Adrenal gland (tissue), 12 donors: ENCODE measurements around the gene KBTBD12. TPM values are rescaled to one million over a fixed set of nuclear protein-coding genes. Genes with fewer than 3 reads are reported as not detected.

ENCODE experiments used
- DNase-seq, 7 donors: peaks; one replicate each; pipeline ENCODE4 v3.0.0-alpha.2; 2019 to 2020
- H3K27ac ChIP-seq, 5 donors: fragments of 200-600 bp; sonication (generic) in 4 of 5; 1 replicate in 3 of 5; 2 replicates in 2 of 5; pipeline versions ENCODE4 v1.5.1 to v1.8.0; 2016 to 2020; ENCODE audit warnings: mild to moderate bottlenecking in 1 of 5
- H3K27me3 ChIP-seq: fragments of 200-600 bp; 2 replicates; pipeline ENCODE4 v1.8.0; 2021
- H3K36me3 ChIP-seq, 2 donors: fragments of 200-600 bp; replicated peaks in 1 of 2; 1 replicate in 1 of 2; 2 replicates in 1 of 2; pipeline versions ENCODE4 v1.5.1 to v1.8.0; 2018 to 2022
- H3K4me1 ChIP-seq, 2 donors: fragments of 200-600 bp; replicated peaks in 1 of 2; 1 replicate in 1 of 2; 2 replicates in 1 of 2; pipeline versions ENCODE4 v1.5.1 to v1.8.0; 2018 to 2021
- H3K4me3 ChIP-seq, 4 donors: fragments of 200-600 bp; sonication (generic) in 3 of 4; one replicate each; pipeline ENCODE4 v1.5.1; 2016 to 2018
- H3K9me3 ChIP-seq, 3 donors: fragments of 200-600 bp; sonication (generic) in 1 of 3; replicated peaks in 1 of 3; 1 replicate in 2 of 3; 2 replicates in 1 of 3; pipeline versions ENCODE4 v1.5.1 to v1.8.0; 2016 to 2021
- POLR2A ChIP-seq, 2 donors: fragments of 450-650 bp; IDR thresholded peaks; one replicate each; pipeline ENCODE4 v1.6.1; 2017; ENCODE audit warnings: antibody characterized with exemption in 2 of 2, mild to moderate bottlenecking in 2 of 2, moderate library complexity in 1 of 2
- WGBS, 4 donors: extraction: QIAGEN DNeasy Blood & Tissue Kit in 2 of 4; methylation state at CpG; one replicate each; pipeline versions ENCODE4 v1.1.5 to v1.1.7; 2013 to 2017; 5-methylcytosine and 5-hydroxymethylcytosine counted together
- intact Hi-C, 2 donors: fragments of 100-400 bp; cut with DNase I; formaldehyde crosslinking; loops; one replicate each; pipeline versions ENCODE4 v1.14.1 to v1.15.0; 2022 to 2023
- polyA plus RNA-seq, 3 donors: library from polyadenylated mRNA; stranded (reverse); fragments of 200-250 nt in 2 of 3; fragments of 350-450 nt in 1 of 3; fragmentation: Illumina TruSeq in 1 of 3; extraction: RNeasy Lipid Tissue Mini Kit (QIAGEN cat#74804) in 1 of 3; gene quantifications; one replicate each; pipeline ENCODE4 v1.2.3, GENCODE V29; 2013 to 2014
- total RNA-seq, 9 donors: library from RNA; depleted of rRNA in 4 of 9; stranded (reverse); fragments of >200 nt in 4 of 9; fragments of 120-200 nt in 1 of 9; fragmentation: NEBNext Ultra II Directional in 1 of 9; extraction: Animal tissue kit (Norgen Biotek cat#: 25700) in 1 of 9; gene quantifications; one replicate each; pipeline versions ENCODE4 v1.1.0 to v1.2.4, GENCODE V29; 2013 to 2023
- TF ChIP-seq, protein P1 (sequence below), 6 experiments: fragments of 450-650 bp in 4 of 6; fragments of 200-600 bp in 2 of 6; sonication (generic) in 1 of 6; IDR thresholded peaks; 1 replicate in 5 of 6; 2 replicates in 1 of 6; pipeline versions ENCODE4 v1.5.1 to v1.8.0; 2016 to 2021; ENCODE audit warnings: antibody characterized with exemption in 6 of 6, mild to moderate bottlenecking in 2 of 6, moderate library complexity in 1 of 6
- donor health status: healthy with polysubstance abuse.
- donor health status: Bipolar disorder and iron deficiency.
- donor health status: DM: yes; HTN: yes; CAD: no.
- donor health status: DM: no; HTN: no; CAD: no.
- donor health status: DM: no; HTN: no; CAD: no.
- donor health status: DM: yes; HTN: yes; CAD: no.

The KBTBD12 gene
- total and polyA plus RNA-seq, 12 donors, result 0.07 to 0.95 (median 0.42) TPM

DNA sequence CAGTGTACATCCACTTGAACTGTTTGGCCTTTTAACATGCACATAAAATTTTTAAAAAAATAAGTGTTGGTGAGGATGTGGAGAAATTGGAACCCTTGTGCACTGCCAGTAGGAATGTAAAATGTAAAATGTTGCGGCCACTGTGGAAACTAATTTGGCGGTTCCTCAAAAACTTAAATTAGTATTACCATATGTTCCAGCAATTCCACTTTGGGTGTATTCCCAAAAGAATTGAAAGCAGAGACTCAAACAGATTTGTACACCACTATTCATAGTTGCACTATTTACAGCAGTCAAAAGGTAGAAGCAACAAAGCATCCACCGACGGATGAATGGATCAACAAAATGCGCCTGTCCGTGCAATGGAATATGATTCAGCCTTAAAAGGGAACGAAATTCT lies 82.0 kb downstream of the KBTBD12 start:
- WGBS, 4 donors, result 91 to 95% (median 94%) methylated on average over 7 of the region's 7 CpGs
- no peaks in the 10 kb centered on the region for H3K27me3 ChIP-seq
- TF ChIP-seq, protein P1, sequence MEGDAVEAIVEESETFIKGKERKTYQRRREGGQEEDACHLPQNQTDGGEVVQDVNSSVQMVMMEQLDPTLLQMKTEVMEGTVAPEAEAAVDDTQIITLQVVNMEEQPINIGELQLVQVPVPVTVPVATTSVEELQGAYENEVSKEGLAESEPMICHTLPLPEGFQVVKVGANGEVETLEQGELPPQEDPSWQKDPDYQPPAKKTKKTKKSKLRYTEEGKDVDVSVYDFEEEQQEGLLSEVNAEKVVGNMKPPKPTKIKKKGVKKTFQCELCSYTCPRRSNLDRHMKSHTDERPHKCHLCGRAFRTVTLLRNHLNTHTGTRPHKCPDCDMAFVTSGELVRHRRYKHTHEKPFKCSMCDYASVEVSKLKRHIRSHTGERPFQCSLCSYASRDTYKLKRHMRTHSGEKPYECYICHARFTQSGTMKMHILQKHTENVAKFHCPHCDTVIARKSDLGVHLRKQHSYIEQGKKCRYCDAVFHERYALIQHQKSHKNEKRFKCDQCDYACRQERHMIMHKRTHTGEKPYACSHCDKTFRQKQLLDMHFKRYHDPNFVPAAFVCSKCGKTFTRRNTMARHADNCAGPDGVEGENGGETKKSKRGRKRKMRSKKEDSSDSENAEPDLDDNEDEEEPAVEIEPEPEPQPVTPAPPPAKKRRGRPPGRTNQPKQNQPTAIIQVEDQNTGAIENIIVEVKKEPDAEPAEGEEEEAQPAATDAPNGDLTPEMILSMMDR (IDR thresholded peaks at IDR 0.05), result no peak
- TF ChIP-seq POLR2A (IDR thresholded peaks at IDR 0.05), result no peak

DNA sequence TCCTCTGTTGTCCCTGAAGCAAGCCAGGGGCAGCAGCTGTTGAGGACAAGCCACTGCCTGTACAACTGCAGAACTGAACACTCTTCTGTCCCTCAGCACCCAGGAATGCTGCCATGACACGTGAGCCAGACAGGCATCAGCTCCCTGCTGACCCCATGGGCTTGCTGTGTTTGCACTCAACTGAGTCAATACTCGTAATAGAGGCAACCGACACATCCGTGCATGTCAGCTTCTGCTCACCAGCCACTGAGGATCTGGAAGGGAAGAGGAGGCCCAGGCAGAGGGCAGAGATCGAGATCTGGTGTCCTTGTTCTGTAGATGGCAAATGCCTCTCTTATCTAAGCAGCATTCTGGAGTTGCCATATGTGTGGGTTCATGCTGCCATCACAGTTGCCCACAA lies 82.9 kb downstream of the KBTBD12 start:
- peak in 1 of 7 donors; percentile 17 for DNase-seq
- Histone ChIP-seq H3K27ac (no peak overlapping the region), H3K27me3 (no peaks in the 10 kb centered on the region), H3K36me3 (no peaks in the 10 kb centered on the region), H3K4me1 (no peaks in the 10 kb centered on the region), H3K4me3 (no peak overlapping the region), H3K9me3 (no peaks in the 10 kb centered on the region)
- WGBS, 4 donors, result 86 to 88% (median 87%) methylated on average over 4 to 5 of the region's 5 CpGs
- intact Hi-C loops, result no loop called here
- TF ChIP-seq POLR2A (IDR thresholded peaks at IDR 0.05), result no peak
- TF ChIP-seq, protein P1 (IDR thresholded peaks at IDR 0.05), result no peak

More for the DNA sequence above, 82.0 kb downstream of the KBTBD12 start:
- no peak overlapping the region for H3K27ac ChIP-seq
- no peak for DNase-seq
- intact Hi-C loops, result no loop called here
- H3K4me3 ChIP-seq, result no peak overlapping the region
- H3K4me1 ChIP-seq, result no peaks in the 10 kb centered on the region
- no peaks in the 10 kb centered on the region for H3K36me3 ChIP-seq
- no peaks in the 10 kb centered on the region for H3K9me3 ChIP-seq

DNA sequence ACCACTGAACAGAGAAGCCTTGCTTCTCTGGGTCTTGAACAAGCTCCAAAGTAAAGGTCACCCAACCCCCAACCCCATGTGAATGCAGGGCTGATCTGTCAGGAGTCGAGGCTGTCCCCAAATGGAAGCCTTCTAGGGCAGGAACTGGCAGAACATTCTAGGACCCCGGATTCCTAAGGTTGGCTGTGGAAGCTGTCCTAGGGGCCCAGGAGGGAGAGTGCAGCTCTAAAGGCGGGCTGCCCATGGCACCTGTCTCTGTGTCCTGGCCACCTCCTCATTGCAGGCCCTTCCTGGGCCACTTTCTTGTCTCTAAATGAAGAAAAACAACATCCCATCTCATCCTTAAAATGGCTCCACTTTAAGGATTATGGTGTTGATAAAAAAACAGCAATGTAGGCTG lies 83.6 kb downstream of the KBTBD12 start:
- WGBS, 4 donors, result 80 to 86% (median 85%) methylated on average over 2 to 3 of the region's 3 CpGs
- TF ChIP-seq, protein P1 (IDR thresholded peaks at IDR 0.05), result no peak
- no peak for TF ChIP-seq POLR2A (IDR thresholded peaks at IDR 0.05)
- H3K36me3 ChIP-seq, result no peaks in the 10 kb centered on the region
- no peaks in the 10 kb centered on the region for H3K27me3 ChIP-seq
- no peaks in the 10 kb centered on the region for H3K4me1 ChIP-seq
- intact Hi-C loops, result no loop called here
- no peaks in the 10 kb centered on the region for H3K9me3 ChIP-seq
- DNase-seq, result peak in 1 of 7 donors; percentile 14
- no peak overlapping the region for H3K4me3 ChIP-seq
- H3K27ac ChIP-seq, result no peak overlapping the region

DNA sequence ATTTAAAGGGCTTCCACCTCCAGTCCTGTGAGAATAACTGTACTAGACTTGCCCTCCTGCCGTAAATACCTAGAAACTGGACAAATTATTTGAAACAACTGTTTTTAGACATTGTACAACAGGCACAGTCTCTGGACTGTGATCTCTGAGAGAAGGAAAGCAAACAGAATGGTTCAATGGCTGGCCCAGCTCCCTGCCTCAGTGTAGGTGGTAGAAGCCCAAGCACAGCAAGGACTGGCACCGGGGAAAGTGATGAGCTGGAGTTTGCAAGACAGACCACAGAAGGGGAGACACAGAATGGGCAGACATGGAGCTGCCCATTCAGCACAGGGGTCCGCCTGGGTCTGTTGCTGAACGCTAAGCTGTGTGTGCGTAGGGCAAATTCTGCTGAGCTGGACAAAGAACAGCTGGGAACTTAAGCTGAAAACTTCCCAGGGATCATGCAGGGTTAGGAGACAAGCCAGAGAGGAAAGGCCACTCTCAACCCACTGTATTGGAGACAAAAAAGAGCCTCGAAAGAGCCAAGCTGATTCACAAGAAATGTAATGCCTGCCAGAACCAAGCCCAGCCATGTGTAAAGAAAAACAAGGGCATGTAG lies 84.6 kb downstream of the KBTBD12 start:
- no peak overlapping the region for H3K4me3 ChIP-seq
- WGBS, 4 donors, result 88 to 97% (median 92%) methylated on average over 6 of the region's 6 CpGs
- intact Hi-C loops, result no loop called here
- H3K4me1 ChIP-seq, result no peaks in the 10 kb centered on the region
- H3K36me3 ChIP-seq, result no peaks in the 10 kb centered on the region
- H3K27me3 ChIP-seq, result no peaks in the 10 kb centered on the region
- peak in 1 of 7 donors; percentile 18 for DNase-seq
- no peak overlapping the region for H3K27ac ChIP-seq
- TF ChIP-seq, protein P1 (IDR thresholded peaks at IDR 0.05), result no peak
- TF ChIP-seq POLR2A (IDR thresholded peaks at IDR 0.05), result no peak
- no peaks in the 10 kb centered on the region for H3K9me3 ChIP-seq
